Thyroid gland (tissue), 4 donors: ENCODE results near the gene SATB2. TPM values are rescaled to one million over a fixed set of nuclear protein-coding genes. Genes with fewer than 3 reads are reported as not detected.
A peak's percentile ranks its signal among the peaks of the same experiment; 100 is the strongest.

Experiments
- DNase-seq, 2 donors: peaks; one replicate each; pipeline ENCODE4 v3.0.0-alpha.2; 2019
- H3K27ac ChIP-seq, 3 donors: fragments of 200-600 bp; sonication (generic); 1 replicate in 2 of 3; 2 replicates in 1 of 3; pipeline ENCODE4 v1.5.1; 2016 to 2019; ENCODE audit warnings: mild to moderate bottlenecking in 1 of 3, moderate library complexity in 1 of 3
- H3K27me3 ChIP-seq: fragments of 200-600 bp; sonication (generic); one replicate; pipeline ENCODE4 v1.5.1; 2019
- H3K36me3 ChIP-seq, 2 donors: fragments of 200-600 bp; sonication (generic); one replicate each; pipeline ENCODE4 v1.5.1; 2016 to 2019
- H3K4me1 ChIP-seq, 2 donors: fragments of 200-600 bp; sonication (generic); one replicate each; pipeline ENCODE4 v1.5.1; 2017 to 2019
- H3K4me3 ChIP-seq, 3 donors: fragments of 200-600 bp; sonication (generic); replicated peaks in 1 of 3; 1 replicate in 2 of 3; 2 replicates in 1 of 3; pipeline ENCODE4 v1.5.1; 2016; ENCODE audit warnings: mild to moderate bottlenecking in 1 of 3
- H3K9me3 ChIP-seq: fragments of 200-600 bp; sonication (generic); one replicate; pipeline ENCODE4 v1.5.1; 2017
- CTCF ChIP-seq, 6 experiments: fragments of 200-600 bp in 3 of 6; fragments of 450-650 bp in 3 of 6; sonication (generic) in 3 of 6; IDR thresholded peaks; one replicate each; pipeline ENCODE4 v1.5.1; 2016 to 2019; ENCODE audit warnings: antibody characterized with exemption in 6 of 6, mild to moderate bottlenecking in 2 of 6, inconsistent platforms in 1 of 6, moderate library complexity in 1 of 6
- POLR2A ChIP-seq, 2 donors: fragments of 450-650 bp; IDR thresholded peaks; one replicate each; pipeline ENCODE4 v1.6.1; 2017; ENCODE audit warnings: antibody characterized with exemption in 2 of 2, mild to moderate bottlenecking in 2 of 2, moderate library complexity in 1 of 2
- WGBS, 2 donors: methylation state at CpG; one replicate each; pipeline ENCODE4 v1.1.5; 2017; 5-methylcytosine and 5-hydroxymethylcytosine counted together
- intact Hi-C: fragments of 100-400 bp; cut with DNase I; formaldehyde crosslinking; loops from one replicate; pipeline ENCODE4 v1.15.1; 2023
- total RNA-seq, 4 donors: library from RNA; depleted of rRNA; stranded (reverse); fragments of >200 nt; gene quantifications; one replicate each; pipeline ENCODE4 v1.2.3, GENCODE V29; 2016

Gene SATB2
- total RNA-seq, 4 donors from 2014 or later: 1.9 to 2.9 (median 1.9) TPM

GRCh38 chr2:199465988-199466691, 8.4 kb upstream of the SATB2 start:
- Histone ChIP-seq H3K9me3 (no peaks in the 10 kb centered on the region), H3K4me1 (peaks cover 21 to 40% of the 10 kb centered on the region in 2 donors), H3K27ac (no peak overlapping the region), H3K36me3 (no peaks in the 10 kb centered on the region), H3K27me3 (peaks cover 84% of the 10 kb centered on the region), H3K4me3 (no peak overlapping the region)
- WGBS, 2 donors: 19 to 30% methylated on average over 11 of the region's 11 CpGs
- TF ChIP-seq POLR2A (IDR thresholded peaks at IDR 0.05) (no peak), CTCF (IDR thresholded peaks at IDR 0.05) (no peak)
- DNase-seq: no peak
- intact Hi-C loops: no loop called here

- H3K36me3 ChIP-seq: no peaks in the 10 kb centered on the region
- peaks cover 19 to 35% of the 10 kb centered on the region in 2 donors for H3K4me1 ChIP-seq
- no peak overlapping the region for H3K4me3 ChIP-seq
- H3K9me3 ChIP-seq: no peaks in the 10 kb centered on the region
- 21 to 28% methylated on average over 5 of the region's 5 CpGs for WGBS, 2 donors
- TF ChIP-seq CTCF (IDR thresholded peaks at IDR 0.05) (no peak), POLR2A (IDR thresholded peaks at IDR 0.05) (no peak)
- H3K27ac ChIP-seq: no peak overlapping the region
- intact Hi-C loops: no loop called here
- no peak for DNase-seq
- H3K27me3 ChIP-seq: peaks cover 79% of the 10 kb centered on the region
Observed at GRCh38 chr2:199465390-199465789, 7.7 kb upstream of the SATB2 start.

GRCh38 chr2:199464606-199465352, 7.0 kb upstream of the SATB2 start:
- intact Hi-C loops: no loop called here
- DNase-seq: no peak
- H3K4me1 ChIP-seq: peaks cover 19 to 41% of the 10 kb centered on the region in 2 donors
- no peaks in the 10 kb centered on the region for H3K9me3 ChIP-seq
- no peak for TF ChIP-seq CTCF (IDR thresholded peaks at IDR 0.05)
- no peak for TF ChIP-seq POLR2A (IDR thresholded peaks at IDR 0.05)
- WGBS, 2 donors: 9 to 21% methylated on average over 23 to 28 of the region's 46 CpGs
- no peak overlapping the region for H3K27ac ChIP-seq
- H3K4me3 ChIP-seq: no peak overlapping the region
- peaks cover 79% of the 10 kb centered on the region for H3K27me3 ChIP-seq
- H3K36me3 ChIP-seq: no peaks in the 10 kb centered on the region

- 6 to 8% methylated on average over 36 to 44 of the region's 64 CpGs for WGBS, 2 donors
- Histone ChIP-seq H3K9me3 (no peaks in the 10 kb centered on the region), H3K27ac (no peak overlapping the region), H3K27me3 (peaks cover 73% of the 10 kb centered on the region), H3K4me1 (peaks cover 19 to 35% of the 10 kb centered on the region in 2 donors), H3K36me3 (no peaks in the 10 kb centered on the region), H3K4me3 (peak overlapping the region in 1 of 3 donors; percentile 28)
- intact Hi-C loops: no loop called here
- DNase-seq: no peak
- TF ChIP-seq CTCF (IDR thresholded peaks at IDR 0.05): peak in 1 of 6 experiments; percentile 1
- TF ChIP-seq POLR2A (IDR thresholded peaks at IDR 0.05): no peak
Observed at GRCh38 chr2:199463708-199464605, 6.2 kb upstream of the SATB2 start.
